ENCODE results near the gene TSGA10. TPM values are rescaled to one million over a fixed set of nuclear protein-coding genes. Genes with fewer than 3 reads are reported as not detected.

TSGA10 gene
- total and polyA plus RNA-seq, 11 donors: 0.75 to 63.7 (median 2.8) TPM

GRCh38 chr2:98952966-98953365 is 201.8 kb downstream of the TSGA10 start:
- intact Hi-C loops (cut with DNase I): no loop called here

GRCh38 chr2:98948956-98949739 is 205.6 kb downstream of the TSGA10 start:
- ATAC-seq (no peak), DNase-seq (no peak)
- Histone ChIP-seq H3K4me3 (no peak overlapping the region), H3K27me3 (peaks cover 0 to 32% (median 2%) of the 10 kb centered on the region in 9 donors), H3K9me3 (no peaks in the 10 kb centered on the region), H3K27ac (no peak overlapping the region), H3K4me1 (no peaks in the 10 kb centered on the region), H3K36me3 (no peaks in the 10 kb centered on the region)
- no peak for TF ChIP-seq CTCF (IDR thresholded peaks at IDR 0.05)
- TF ChIP-seq POLR2A (IDR thresholded peaks at IDR 0.05): no peak
- intact Hi-C loops (cut with DNase I): no loop called here
- 67 to 77% (median 71%) methylated on average over 5 of the region's 5 CpGs for WGBS, 4 donors

More at GRCh38 chr2:98952966-98953365, 201.8 kb downstream of the TSGA10 start:
- no peak overlapping the region for H3K4me3 ChIP-seq
- no peaks in the 10 kb centered on the region for H3K9me3 ChIP-seq
- no peaks in the 10 kb centered on the region for H3K36me3 ChIP-seq
- no peaks in the 10 kb centered on the region for H3K4me1 ChIP-seq
- DNase-seq (no peak), ATAC-seq (no peak)
- 68 to 69% (median 68%) methylated on average over 4 of the region's 4 CpGs for WGBS, 4 donors
- TF ChIP-seq POLR2A (IDR thresholded peaks at IDR 0.05): no peak
- TF ChIP-seq CTCF (IDR thresholded peaks at IDR 0.05): no peak
- H3K27me3 ChIP-seq: peaks cover 0 to 38% (median 2%) of the 10 kb centered on the region in 9 donors
- no peak overlapping the region for H3K27ac ChIP-seq

DNA sequence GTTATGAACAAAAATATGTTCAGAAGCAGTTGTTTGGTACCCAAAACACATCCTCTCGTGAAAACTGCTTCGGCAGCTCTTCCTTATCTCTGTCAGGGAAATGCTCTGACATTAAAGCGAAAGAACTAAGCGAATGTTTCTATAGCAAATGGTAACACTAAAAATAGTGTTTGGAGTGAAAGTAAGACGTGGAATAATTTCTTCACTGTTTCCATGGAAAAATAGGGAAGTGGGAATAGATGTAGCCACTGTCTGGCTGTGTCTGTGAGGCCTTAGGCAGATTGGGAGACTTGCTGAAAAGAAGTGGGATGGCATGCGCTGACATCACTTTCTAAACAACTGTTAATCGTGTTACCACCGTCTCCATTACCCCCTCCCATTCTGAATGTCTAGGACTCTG is 207.2 kb downstream of the TSGA10 start:
- peaks cover 0 to 32% (median 0%) of the 10 kb centered on the region in 9 donors for H3K27me3 ChIP-seq
- ATAC-seq (no peak), DNase-seq (no peak)
- no peak overlapping the region for H3K27ac ChIP-seq
- no peak overlapping the region for H3K4me3 ChIP-seq
- WGBS, 4 donors: 47 to 60% (median 53%) methylated on average over 8 of the region's 8 CpGs
- TF ChIP-seq CTCF (IDR thresholded peaks at IDR 0.05): no peak
- intact Hi-C loops (cut with DNase I): no loop called here
- H3K9me3 ChIP-seq: no peaks in the 10 kb centered on the region
- H3K4me1 ChIP-seq: no peaks in the 10 kb centered on the region
- no peaks in the 10 kb centered on the region for H3K36me3 ChIP-seq

Other genes starting within 250 kb of the TSGA10 start
- gene CRACDL, start 218.7 kb downstream of the TSGA10 start, total RNA-seq: 1 to 10 TPM; 1.1 to 6.4 (median 2.9) TPM
- 1 to 10 TPM; 1.7 to 7.4 TPM for gene CRACDL, start 218.7 kb downstream of the TSGA10 start, polyA plus RNA-seq
- gene C2orf15, start 13.2 kb downstream of the TSGA10 start, total RNA-seq: under 1 TPM in 3 of 9 donors, not detected in 6; 0.29 to 0.70 (median 0.69) TPM
- gene C2orf15, start 13.2 kb downstream of the TSGA10 start, polyA plus RNA-seq: under 1 TPM in 1 of 2 donors, not detected in 1; 0.04 TPM
- gene LIPT1, start within 50 bp of the TSGA10 start, total RNA-seq: 10 to 100 TPM in 2 of 9 donors, 1 to 10 TPM in 7; 5.3 to 10.9 (median 7.5) TPM
- gene LIPT1, start within 50 bp of the TSGA10 start, polyA plus RNA-seq: 10 to 100 TPM in 1 of 2 donors, 1 to 10 TPM in 1; 5.3 to 12.4 TPM
- 10 to 100 TPM in 8 of 9 donors, 1 to 10 TPM in 1; 8.4 to 16.4 (median 14.0) TPM for gene MITD1, start 26.1 kb upstream of the TSGA10 start, total RNA-seq
- 10 to 100 TPM; 21.7 to 22.6 TPM for gene MITD1, start 26.1 kb upstream of the TSGA10 start, polyA plus RNA-seq
- gene MRPL30, start 26.2 kb upstream of the TSGA10 start, total RNA-seq: 10 to 100 TPM; 26.4 to 38.3 (median 34.3) TPM
- 10 to 100 TPM; 24.9 to 30.7 TPM for gene MRPL30, start 26.2 kb upstream of the TSGA10 start, polyA plus RNA-seq
- not detected for gene LYG2, start 100.7 kb upstream of the TSGA10 start, total RNA-seq
- not detected for gene LYG2, start 100.7 kb upstream of the TSGA10 start, polyA plus RNA-seq
- under 1 TPM in 6 of 9 donors, not detected in 3; 0.29 to 0.64 (median 0.47) TPM for gene LYG1, start 146.3 kb upstream of the TSGA10 start, total RNA-seq
- gene LYG1, start 146.3 kb upstream of the TSGA10 start, polyA plus RNA-seq: 1 to 10 TPM in 1 of 2 donors, under 1 TPM in 1; 0.80 to 1.2 TPM
- 10 to 100 TPM; 19.4 to 34.3 (median 22.7) TPM for gene TXNDC9, start 181.4 kb upstream of the TSGA10 start, total RNA-seq
- 10 to 100 TPM; 15.8 to 37.5 TPM for gene TXNDC9, start 181.4 kb upstream of the TSGA10 start, polyA plus RNA-seq
- gene EIF5B, start 182.4 kb upstream of the TSGA10 start, total RNA-seq: 100 to 1,000 TPM in 2 of 9 donors, 10 to 100 TPM in 7; 56.1 to 165 (median 86.8) TPM
- 100 to 1,000 TPM; 109 to 115 TPM for gene EIF5B, start 182.4 kb upstream of the TSGA10 start, polyA plus RNA-seq